HepG2 (cell line): ENCODE data around the gene SLC16A1. TPM values are rescaled to one million over a fixed set of nuclear protein-coding genes. Genes with fewer than 3 reads are reported as not detected.

Experiments used
- ATAC-seq: fragments of 200-7000 bp; cut with Tn5 transposase; 3 replicates; pipeline ENCODE4 v1.9.1; 2020; ENCODE audit warnings: mild to moderate bottlenecking, moderate library complexity
- BruUV-seq: library from RNA; stranded (reverse); fragments of 400-500 nt; replicated peaks from 2 replicates; lab custom pipeline; 2021; lab: Mats Ljungman, UMichigan
- CTCF ChIA-PET: fragments of 300-600 bp; formaldehyde crosslinking; extraction: SDS; loops from one replicate; lab custom pipeline; 2021; ENCODE audit warnings: low total read pairs, inconsistent platforms, low intra/inter-chr PET ratio; lab: Yijun Ruan, JAX
- POLR2A ChIA-PET: fragments of 350-600 bp; sonication (Branson Sonifier 250); formaldehyde crosslinking; loops from one replicate; lab custom pipeline; 2020; ENCODE audit warnings: antibody characterized with exemption, inconsistent platforms; lab: Yijun Ruan, JAX
- DNase-seq: peaks from one replicate; pipeline ENCODE4 v3.0.0-alpha.2; 2015; ENCODE audit warnings: low spot score
- FAIRE-seq: peaks from 3 replicates; lab custom pipeline; 2011; peaks lifted over from hg19 to GRCh38; lab: Jason Lieb, UNC
- H2AFZ ChIP-seq: one replicate; pipeline ENCODE4 v1.6.1; 2011; ENCODE audit warnings: low read length, inconsistent platforms
- H3K27ac ChIP-seq: fragments of 300-600 bp; 3 replicates; pipeline ENCODE4 v1.8.0; 2011; ENCODE audit warnings: mixed run types, mild to moderate bottlenecking, mixed read lengths, low read length, inconsistent platforms; ENCODE audit not compliant: insufficient read depth; ENCODE audit errors: extremely low read length
- H3K27me3 ChIP-seq, 2 experiments: fragments of 200-600 bp in 1 of 2; 2 replicates in 1 of 2; 3 replicates in 1 of 2; pipeline versions ENCODE4 v1.6.0 to v1.8.0; 2011; ENCODE audit warnings: low read length in 2 of 2, mild to moderate bottlenecking in 2 of 2, moderate library complexity in 2 of 2, inconsistent platforms in 1 of 2; ENCODE audit not compliant: insufficient read depth in 2 of 2, control insufficient read depth in 1 of 2
- H3K36me3 ChIP-seq, 2 experiments: fragments of 200-600 bp in 1 of 2; replicated peaks in 1 of 2; 2 replicates in 1 of 2; 3 replicates in 1 of 2; pipeline versions ENCODE4 v1.5.1 to v1.8.0; 2011; ENCODE audit warnings: low read length in 2 of 2, inconsistent platforms in 1 of 2; ENCODE audit not compliant: insufficient read depth in 2 of 2, control insufficient read depth in 1 of 2
- H3K4me1 ChIP-seq: 2 replicates; pipeline ENCODE4 v1.5.1; 2012; ENCODE audit warnings: low read length, inconsistent platforms; ENCODE audit not compliant: insufficient read depth
- H3K4me2 ChIP-seq: 2 replicates; pipeline ENCODE4 v1.6.0; 2011; ENCODE audit warnings: low read depth, low read length, inconsistent platforms
- H3K4me3 ChIP-seq, 3 experiments: fragments of 200-600 bp in 1 of 3; sonication (generic), shearing (Covaris generic) in 1 of 3; replicated peaks in 1 of 3; 2 replicates each; pipeline ENCODE4 v1.5.1; 2011 to 2016; ENCODE audit warnings: low read length in 3 of 3, inconsistent platforms in 2 of 3, low read depth in 2 of 3, mild to moderate bottlenecking in 2 of 3, control low read depth in 1 of 3, mixed read lengths in 1 of 3; ENCODE audit not compliant: insufficient read depth in 1 of 3
- H3K79me2 ChIP-seq: one replicate; pipeline ENCODE4 v1.6.1; 2011; ENCODE audit warnings: low read length, inconsistent platforms; ENCODE audit not compliant: insufficient read depth
- H3K9ac ChIP-seq: 2 replicates; pipeline ENCODE4 v1.6.0; 2011; ENCODE audit warnings: mild to moderate bottlenecking, low read depth, low read length, inconsistent platforms; ENCODE audit not compliant: insufficient read depth
- H3K9me3 ChIP-seq: 2 replicates; pipeline ENCODE4 v1.5.1; 2012; ENCODE audit warnings: mild to moderate bottlenecking, low read length
- H4K20me1 ChIP-seq: 2 replicates; pipeline ENCODE4 v1.6.0; 2011; ENCODE audit warnings: inconsistent platforms, mild to moderate bottlenecking, low read length, moderate library complexity; ENCODE audit not compliant: insufficient read depth
- ATF7 ChIP-seq, 2 experiments: fragments of 450-650 bp in 1 of 2; sonication (generic) in 1 of 2; formaldehyde crosslinking in 1 of 2; IDR thresholded peaks; 2 replicates each; pipeline versions ENCODE4 v1.4.0 to v1.6.1; 2016 to 2020; ENCODE audit warnings: antibody characterized with exemption in 1 of 2, mild to moderate bottlenecking in 1 of 2, missing genetic modification reagents in 1 of 2
- CREB1 ChIP-seq, 2 experiments: fragments of 450-650 bp in 1 of 2; IDR thresholded peaks; 2 replicates each; pipeline ENCODE4 v1.6.1; 2016 to 2017; ENCODE audit warnings: control low read depth in 1 of 2, mild to moderate bottlenecking in 1 of 2, missing compliant biosample characterization in 1 of 2, missing genetic modification characterization in 1 of 2
- DPF2 ChIP-seq: sonication (generic); formaldehyde crosslinking; IDR thresholded peaks from 2 replicates; pipeline ENCODE4 v1.4.0; 2020; ENCODE audit warnings: mild to moderate bottlenecking, low read depth, missing genetic modification reagents, borderline replicate concordance
- KLF13 ChIP-seq: sonication (generic); formaldehyde crosslinking; IDR thresholded peaks from 2 replicates; pipeline ENCODE4 v1.4.0; 2020; ENCODE audit warnings: mild to moderate bottlenecking, missing genetic modification reagents
- PATZ1 ChIP-seq: sonication (generic); formaldehyde crosslinking; IDR thresholded peaks from 2 replicates; pipeline ENCODE4 v1.4.0; 2020; ENCODE audit warnings: missing genetic modification reagents
- ZNF124 ChIP-seq: sonication (generic); formaldehyde crosslinking; IDR thresholded peaks from 2 replicates; pipeline ENCODE4 v1.4.0; 2020; ENCODE audit warnings: missing genetic modification reagents
- WGBS: methylation state at CpG from one replicate; pipeline ENCODE4 v1.1.6; 2017; ENCODE audit warnings: low lambda C conversion rate; 5-methylcytosine and 5-hydroxymethylcytosine counted together
- in situ Hi-C: cut with HindIII; loops from 2 replicates; pipeline ENCODE4 v1.10.0; 2017; ENCODE audit warnings: low pct_unique_long_range_greater_than_20kb; ENCODE audit not compliant: extremely low pct_ligation_motif_present
- intact Hi-C: fragments of 100-400 bp; cut with micrococcal nuclease; formaldehyde crosslinking; loops from one replicate; pipeline ENCODE4 v1.10.0; 2022; ENCODE audit not compliant: unreplicated experiment
- polyA plus RNA-seq, 8 experiments: library from polyadenylated mRNA; depleted of rRNA in 3 of 8; stranded (reverse) in 7 of 8; unstranded in 1 of 8; fragments of >200 nt; fragmentation: Illumina TruSeq in 4 of 8; extraction: Trizol in 4 of 8; gene quantifications; 2 replicates each; pipeline versions ENCODE4 v1.2.1 to v1.2.3, GENCODE V29; 2011 to 2016; ENCODE audit warnings: low read depth in 4 of 8, missing spikeins in 1 of 8, mixed read lengths in 1 of 8; ENCODE audit not compliant: insufficient read depth in 1 of 8
- total RNA-seq, 5 experiments: library from RNA; depleted of rRNA; stranded (reverse); fragments of >200 nt; fragmentation: Illumina TruSeq; extraction: Trizol; gene quantifications; 2 replicates each; pipeline ENCODE4 v1.2.3, GENCODE V29; 2016; ENCODE audit warnings: low read depth in 1 of 5

SLC16A1 gene
- total and polyA plus RNA-seq, 2 of the 13 experiments (the other 11 are each of a cell fraction or from before 2014, with no cell fraction given) = 106 to 142 TPM

- POLR2A ChIA-PET = no interaction called here
These were observed 84.9 kb downstream of the SLC16A1 start for GRCh38 chr1:112870887-112871646.

GRCh38 chr1:112869895-112870294 lies 86.1 kb downstream of the SLC16A1 start:
- Histone ChIP-seq H2AFZ (no peak overlapping the region), H3K27ac (no peak overlapping the region), H3K9me3 (no peaks in the 10 kb centered on the region), H4K20me1 (no peaks in the 10 kb centered on the region), H3K9ac (no peak overlapping the region), H3K79me2 (no peaks in the 10 kb centered on the region), H3K36me3 (no peaks in the 10 kb centered on the region), H3K4me3 (no peak overlapping the region), H3K27me3 (peaks cover 0 to 2% of the 10 kb centered on the region in 2 experiments; a peak in 2 of 5 replicates), H3K4me2 (no peak overlapping the region), H3K4me1 (no peaks in the 10 kb centered on the region)
- ChIA-PET POLR2A (no interaction called here), CTCF (no interaction called here)
- TF ChIP-seq ATF7 (IDR thresholded peaks at IDR 0.05) = 0 out of 2 replicates have a peak, but pooled peaks have one; percentile 31
- no peak for TF ChIP-seq ATF7 (CRISPR knock-in tag; IDR thresholded peaks at IDR 0.05)
- 0 out of 2 replicates have a peak, but pooled peaks have one; percentile 18 for TF ChIP-seq CREB1 (IDR thresholded peaks at IDR 0.05)
- TF ChIP-seq CREB1 (CRISPR knock-in tag; IDR thresholded peaks at IDR 0.05) = no peak
- TF ChIP-seq ZNF124 (CRISPR knock-in tag) = no peak
- BruUV-seq = no TSS peak
- DNase-seq (no peak), ATAC-seq (no peak), FAIRE-seq (no peak)
- WGBS = 49% methylated on average over 4 of the region's 4 CpGs
- in situ Hi-C loops = no loop called here
- intact Hi-C loops = no loop called here

More at GRCh38 chr1:112870887-112871646, 84.9 kb downstream of the SLC16A1 start:
- H3K9ac ChIP-seq = no peak overlapping the region
- in situ Hi-C loops (no loop called here), intact Hi-C loops (no loop called here)
- H3K27me3 ChIP-seq = peaks cover 0 to 2% of the 10 kb centered on the region in 2 experiments; a peak in 2 of 5 replicates
- FAIRE-seq = no peak
- WGBS = 40% methylated on average over 5 of the region's 5 CpGs
- no peak overlapping the region for H3K4me3 ChIP-seq
- no peak overlapping the region for H3K4me2 ChIP-seq
- CTCF ChIA-PET = no interaction called here
- no peaks in the 10 kb centered on the region for H3K36me3 ChIP-seq
- H3K4me1 ChIP-seq = no peaks in the 10 kb centered on the region
- BruUV-seq = no TSS peak
- no peak for ATAC-seq
- TF ChIP-seq DPF2 (CRISPR knock-in tag) (no peak), PATZ1 (CRISPR knock-in tag) (no peak), KLF13 (CRISPR knock-in tag) (no peak)
- H2AFZ ChIP-seq = no peak overlapping the region
- H3K79me2 ChIP-seq = no peaks in the 10 kb centered on the region
- no peak overlapping the region for H3K27ac ChIP-seq
- DNase-seq = no peak
- no peaks in the 10 kb centered on the region for H3K9me3 ChIP-seq
- H4K20me1 ChIP-seq = no peaks in the 10 kb centered on the region
